ENCODE data around the gene SLC30A5. TPM values are rescaled to one million over a fixed set of nuclear protein-coding genes. Genes with fewer than 3 reads are reported as not detected.

Gene SLC30A5
- total and polyA plus RNA-seq, 2 of the 13 experiments (the other 11 are each of a cell fraction or from before 2014, with no cell fraction given), result 46.0 to 53.6 TPM

GRCh38 chr5:69083412-69083811 is 10.4 kb upstream of the SLC30A5 start (continued):
- no peak for TF ChIP-seq TEAD3 (CRISPR knock-in tag; optimal IDR thresholded peaks at IDR 0.05; ENCODE audit: borderline replicate concordance)
- no peak for TF ChIP-seq SOX5 (CRISPR knock-in tag; IDR thresholded peaks at IDR 0.05; ENCODE audit: borderline replicate concordance)
- no peak for TF ChIP-seq SMAD9 (CRISPR knock-in tag; IDR thresholded peaks at IDR 0.05)
- no peak for TF ChIP-seq ZFAT (CRISPR knock-in tag; conservative IDR thresholded peaks at IDR 0.05)
- 0 out of 2 replicates have a peak, but pooled peaks have one; percentile 41 for TF ChIP-seq ELF3 (CRISPR knock-in tag; IDR thresholded peaks at IDR 0.05)
- TF ChIP-seq PHF8 (CRISPR knock-in tag; IDR thresholded peaks at IDR 0.05), result no peak
- TF ChIP-seq MED1 (CRISPR knock-in tag; IDR thresholded peaks at IDR 0.05), result 0 out of 2 replicates have a peak, but pooled peaks have one; percentile 31
- 0 out of 2 replicates have a peak, but pooled peaks have one; percentile 25 for TF ChIP-seq ARID5B (CRISPR knock-in tag; IDR thresholded peaks at IDR 0.05)
- TF ChIP-seq POGZ (CRISPR knock-in tag; IDR thresholded peaks at IDR 0.05), result 0 out of 2 replicates have a peak, but pooled peaks have one; percentile 27

- 2% methylated on average over 3 of the region's 3 CpGs for WGBS (ENCODE audit: low lambda C conversion rate)
- no peak overlapping the region for H2AFZ ChIP-seq (ENCODE audit: low read length)
- no peak overlapping the region for H3K27ac ChIP-seq (ENCODE audit: extremely low read length, insufficient read depth, low read length)
- no peak overlapping the region for H3K9ac ChIP-seq (ENCODE audit: insufficient read depth, low read depth, low read length)
- no TSS peak for BruUV-seq (replicated peaks)
- intact Hi-C loops (cut with micrococcal nuclease; ENCODE audit: unreplicated experiment) (no loop called here), in situ Hi-C loops (cut with HindIII; ENCODE audit: extremely low pct_ligation_motif_present, low pct_unique_long_range_greater_than_20kb) (no loop called here)
- H3K4me1 ChIP-seq (ENCODE audit: insufficient read depth, low read length), result peaks cover 7% of the 10 kb centered on the region
- H3K4me3 ChIP-seq (replicated peaks in 1 of 3; ENCODE audit: insufficient read depth in 1 of 3, low read depth in 2 of 3, low read length in 3 of 3), result no peak overlapping the region
- no peaks in the 10 kb centered on the region for H3K9me3 ChIP-seq (ENCODE audit: low read length)
- DNase-seq (ENCODE audit: low spot score) (no peak), ATAC-seq (no peak), FAIRE-seq (no peak)
- no peaks in the 10 kb centered on the region for H3K27me3 ChIP-seq (ENCODE audit: control insufficient read depth in 1 of 2, insufficient read depth in 2 of 2, low read length in 2 of 2)
- no peak overlapping the region for H3K4me2 ChIP-seq (ENCODE audit: low read depth, low read length)
- H3K36me3 ChIP-seq (replicated peaks in 1 of 2; ENCODE audit: control insufficient read depth in 1 of 2, insufficient read depth in 2 of 2, low read length in 2 of 2), result no peaks in the 10 kb centered on the region
- CTCF ChIA-PET (ENCODE audit: low intra/inter-chr PET ratio, low total read pairs), result interaction anchor here (2.0 kb wide), 1 partner anchor 42 kb away, joined by 16 read pairs; no protein-coding TSS in a partner anchor
- POLR2A ChIA-PET, result interaction anchor here (1.2 kb wide), 1 partner anchor 36 kb away, joined by 3 read pairs; no protein-coding TSS in a partner anchor
- H4K20me1 ChIP-seq (ENCODE audit: insufficient read depth, low read length), result no peaks in the 10 kb centered on the region
- no peaks in the 10 kb centered on the region for H3K79me2 ChIP-seq (ENCODE audit: insufficient read depth, low read length)
- TF ChIP-seq ZBTB38 (CRISPR knock-in tag; IDR thresholded peaks at IDR 0.05) (no peak), SOX6 (IDR thresholded peaks at IDR 0.05) (no peak), SOX6 (CRISPR knock-in tag; IDR thresholded peaks at IDR 0.05) (no peak), PAWR (CRISPR knock-in tag; IDR thresholded peaks at IDR 0.05; ENCODE audit: borderline replicate concordance) (no peak), E2F2 (CRISPR knock-in tag; IDR thresholded peaks at IDR 0.05; ENCODE audit: borderline replicate concordance) (no peak), ZNF451 (CRISPR knock-in tag; IDR thresholded peaks at IDR 0.05) (no peak), SMARCC2 (IDR thresholded peaks at IDR 0.05) (no peak), FOSL2 (CRISPR knock-in tag; IDR thresholded peaks at IDR 0.05) (no peak), ZNF816 (CRISPR knock-in tag; IDR thresholded peaks at IDR 0.05; ENCODE audit: borderline replicate concordance) (no peak), SRY (CRISPR knock-in tag; IDR thresholded peaks at IDR 0.05) (no peak), ZNF317 (CRISPR knock-in tag; IDR thresholded peaks at IDR 0.05) (no peak)
Observed at GRCh38 chr5:69084195-69084594, 9.6 kb upstream of the SLC30A5 start.
